Caco-2 (cell line): Measurements from ENCODE around the gene SKOR2. TPM values are rescaled to one million over a fixed set of nuclear protein-coding genes. Genes with fewer than 3 reads are reported as not detected.

ENCODE experiments used
- BruUV-seq: library from RNA; stranded (reverse); fragments of 400-500 nt; replicated peaks from 2 replicates; lab custom pipeline; 2021; lab: Mats Ljungman, UMichigan
- CTCF ChIA-PET: fragments of 300-600 bp; sonication (Branson Sonifier 250); formaldehyde crosslinking; loops from one replicate; lab custom pipeline; 2022; ENCODE audit warnings: antibody characterized with exemption; lab: Charles Lee
- POLR2A ChIA-PET: fragments of 300-600 bp; sonication (Branson Sonifier 250); formaldehyde crosslinking; loops from one replicate; lab custom pipeline; 2022; ENCODE audit warnings: antibody characterized with exemption; lab: Charles Lee
- DNase-seq, 2 experiments: peaks; one replicate each; pipeline versions ENCODE4 v3.0.0 to v3.0.0-alpha.2; 2020 to 2022
- H3K27me3 ChIP-seq: replicated peaks from 2 replicates; pipeline ENCODE4 v1.6.0; 2011; ENCODE audit warnings: low read length; ENCODE audit not compliant: control insufficient read depth, insufficient read depth
- H3K36me3 ChIP-seq: 2 replicates; pipeline ENCODE4 v1.5.1; 2011; ENCODE audit warnings: low read length; ENCODE audit not compliant: control insufficient read depth, insufficient read depth
- H3K4me1 ChIP-seq: fragments of 250-450 bp; sonication (Bioruptor Pico); 2 replicates; pipeline ENCODE4 v1.5.1; 2020; ENCODE audit warnings: mild to moderate bottlenecking
- H3K4me3 ChIP-seq: 2 replicates; pipeline ENCODE4 v1.5.1; 2011; ENCODE audit warnings: low read depth, mild to moderate bottlenecking, control low read depth, low read length
- H3K9me3 ChIP-seq: fragments of 250-450 bp; sonication (Bioruptor Pico); 2 replicates; pipeline ENCODE4 v1.5.1; 2020; ENCODE audit warnings: mild to moderate bottlenecking, moderate library complexity
- H3K27ac Mint-ChIP-seq: one replicate; pipeline ENCODE4 v1.8.0; 2022; ENCODE audit warnings: mixed read lengths; ENCODE audit not compliant: unreplicated experiment
- H3K27me3 Mint-ChIP-seq: one replicate; pipeline ENCODE4 v1.8.0; 2022; ENCODE audit warnings: mixed read lengths; ENCODE audit not compliant: insufficient read depth, unreplicated experiment
- H3K36me3 Mint-ChIP-seq: one replicate; pipeline ENCODE4 v1.8.0; 2022; ENCODE audit warnings: mild to moderate bottlenecking, mixed read lengths; ENCODE audit not compliant: insufficient read depth, unreplicated experiment
- H3K4me1 Mint-ChIP-seq: one replicate; pipeline ENCODE4 v1.8.0; 2022; ENCODE audit warnings: low read depth, mixed read lengths; ENCODE audit not compliant: unreplicated experiment
- H3K4me3 Mint-ChIP-seq: one replicate; pipeline ENCODE4 v1.8.0; 2022; ENCODE audit warnings: mild to moderate bottlenecking, moderate library complexity, mixed read lengths; ENCODE audit not compliant: unreplicated experiment
- H3K9me3 Mint-ChIP-seq: one replicate; pipeline ENCODE4 v1.8.0; 2022; ENCODE audit warnings: mixed read lengths; ENCODE audit not compliant: unreplicated experiment
- CTCF ChIP-seq, 2 experiments: fragments of 200-600 bp in 1 of 2; IDR thresholded peaks; 1 replicate in 1 of 2; 2 replicates in 1 of 2; pipeline versions ENCODE4 v1.5.1 to v1.8.0; 2011 to 2022; ENCODE audit warnings: antibody characterized with exemption in 1 of 2, control low read depth in 1 of 2, inconsistent platforms in 1 of 2, low read depth in 1 of 2, low read length in 1 of 2, mild to moderate bottlenecking in 1 of 2, moderate library complexity in 1 of 2; ENCODE audit not compliant: insufficient read depth in 1 of 2, severe bottlenecking in 1 of 2, unreplicated experiment in 1 of 2
- intact Hi-C: fragments of 100-400 bp; cut with micrococcal nuclease; formaldehyde crosslinking; loops from one replicate; pipeline ENCODE4 v1.10.0; 2022; ENCODE audit not compliant: unreplicated experiment
- total RNA-seq: library from RNA; stranded (reverse); gene quantifications from 2 replicates; pipeline ENCODE4 v1.2.3, GENCODE V29; 2022

SKOR2 gene
- total RNA-seq, 1 experiment from 2014 or later: not detected

GRCh38 chr18:47168913-47169312, 82.5 kb downstream of the SKOR2 start:
- no TSS peak for BruUV-seq
- H3K9me3 ChIP-seq: no peaks in the 10 kb centered on the region
- DNase-seq: no peak
- no peaks in the 10 kb centered on the region for H3K4me1 Mint-ChIP-seq
- no peak overlapping the region for H3K4me3 ChIP-seq
- H3K36me3 ChIP-seq: no peaks in the 10 kb centered on the region
- no peak for TF ChIP-seq CTCF (IDR thresholded peaks at IDR 0.05; ENCODE audit: insufficient read depth in 1 of 2, low read depth in 1 of 2, low read length in 1 of 2, severe bottlenecking in 1 of 2, unreplicated experiment in 1 of 2)
- H3K4me1 ChIP-seq: no peaks in the 10 kb centered on the region
- ChIA-PET CTCF (no interaction called here), POLR2A (no interaction called here)
- no peak overlapping the region for H3K27ac Mint-ChIP-seq
- intact Hi-C loops: no loop called here
- no peaks in the 10 kb centered on the region for H3K36me3 Mint-ChIP-seq
- no peaks in the 10 kb centered on the region for H3K27me3 ChIP-seq
- H3K27me3 Mint-ChIP-seq: no peaks in the 10 kb centered on the region
- H3K4me3 Mint-ChIP-seq: no peak overlapping the region
- H3K9me3 Mint-ChIP-seq: no peaks in the 10 kb centered on the region

GRCh38 chr18:47168509-47168908, 83.0 kb downstream of the SKOR2 start:
- Mint-ChIP-seq H3K36me3 (no peaks in the 10 kb centered on the region), H3K27ac (no peak overlapping the region), H3K4me1 (no peaks in the 10 kb centered on the region), H3K27me3 (no peaks in the 10 kb centered on the region), H3K9me3 (no peaks in the 10 kb centered on the region), H3K4me3 (no peak overlapping the region)
- H3K4me1 ChIP-seq: no peaks in the 10 kb centered on the region
- H3K36me3 ChIP-seq: no peaks in the 10 kb centered on the region
- intact Hi-C loops: no loop called here
- no peak for TF ChIP-seq CTCF (IDR thresholded peaks at IDR 0.05; ENCODE audit: insufficient read depth in 1 of 2, low read depth in 1 of 2, low read length in 1 of 2, severe bottlenecking in 1 of 2, unreplicated experiment in 1 of 2)
- H3K27me3 ChIP-seq: no peaks in the 10 kb centered on the region
- no peaks in the 10 kb centered on the region for H3K9me3 ChIP-seq
- ChIA-PET CTCF (no interaction called here), POLR2A (no interaction called here)
- no peak overlapping the region for H3K4me3 ChIP-seq
- DNase-seq: no peak
- BruUV-seq: no TSS peak

- no peak overlapping the region for H3K27ac Mint-ChIP-seq
- H3K4me3 ChIP-seq: no peak overlapping the region
Measured at GRCh38 chr18:47166294-47166693, 85.2 kb downstream of the SKOR2 start.

More at GRCh38 chr18:47166294-47166693, 85.2 kb downstream of the SKOR2 start:
- H3K36me3 Mint-ChIP-seq: peaks cover 4% of the 10 kb centered on the region
- H3K9me3 ChIP-seq: no peaks in the 10 kb centered on the region
- no peak for DNase-seq
- no peak overlapping the region for H3K4me3 Mint-ChIP-seq
- no peaks in the 10 kb centered on the region for H3K9me3 Mint-ChIP-seq
- H3K4me1 ChIP-seq: no peaks in the 10 kb centered on the region
- no peaks in the 10 kb centered on the region for H3K27me3 ChIP-seq
- BruUV-seq: no TSS peak
- no peaks in the 10 kb centered on the region for H3K36me3 ChIP-seq
- intact Hi-C loops: no loop called here
- ChIA-PET CTCF (no interaction called here), POLR2A (no interaction called here)
- no peaks in the 10 kb centered on the region for H3K27me3 Mint-ChIP-seq
- H3K4me1 Mint-ChIP-seq: no peaks in the 10 kb centered on the region
- no peak for TF ChIP-seq CTCF (IDR thresholded peaks at IDR 0.05; ENCODE audit: insufficient read depth in 1 of 2, low read depth in 1 of 2, low read length in 1 of 2, severe bottlenecking in 1 of 2, unreplicated experiment in 1 of 2)
